GM21723 (cell line): ENCODE measurements around the gene MYPN.
"Not testable (repeated sequence)": the region's sequence is repeated elsewhere in the genome, so short reads cannot be mapped to it uniquely, and the experiment has no call there.

ENCODE experiments used
- ATAC-seq: cut with Tn5 transposase; IDR thresholded peaks from one replicate; pipeline ENCODE4 v1.9.1; 2021; ENCODE audit warnings: mild to moderate bottlenecking, moderate library complexity; ENCODE audit not compliant: unreplicated experiment

Gene MYPN

DNA sequence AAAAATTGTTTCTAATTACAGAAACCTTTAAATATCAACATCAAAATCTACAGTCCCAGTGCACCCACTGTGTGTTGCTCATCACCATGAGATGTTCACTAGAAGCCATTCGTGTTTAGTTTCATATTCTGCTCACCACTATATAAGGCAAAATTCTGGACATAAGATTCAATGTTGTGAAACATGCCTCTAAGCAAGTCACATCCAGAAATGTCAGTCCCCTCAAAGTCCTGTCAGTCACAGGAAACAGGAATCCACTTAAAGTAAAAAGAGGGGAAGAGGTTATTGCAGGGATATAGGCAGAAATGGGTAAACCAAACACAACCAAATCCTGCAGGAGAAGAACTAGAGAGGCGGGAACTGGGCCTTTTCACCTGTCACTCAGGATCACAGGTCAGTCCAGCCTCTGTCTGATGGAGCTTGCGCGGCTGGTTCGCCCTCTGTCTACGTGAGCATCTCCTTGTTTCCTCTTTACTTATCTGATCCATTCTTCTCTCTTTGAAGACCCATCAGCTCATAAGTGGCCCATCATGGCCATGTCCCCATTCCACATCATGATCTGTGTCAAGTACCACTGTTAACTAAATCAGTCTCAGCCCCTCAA lies 58.4 kb downstream of the MYPN start:
- ATAC-seq: no peak

DNA sequence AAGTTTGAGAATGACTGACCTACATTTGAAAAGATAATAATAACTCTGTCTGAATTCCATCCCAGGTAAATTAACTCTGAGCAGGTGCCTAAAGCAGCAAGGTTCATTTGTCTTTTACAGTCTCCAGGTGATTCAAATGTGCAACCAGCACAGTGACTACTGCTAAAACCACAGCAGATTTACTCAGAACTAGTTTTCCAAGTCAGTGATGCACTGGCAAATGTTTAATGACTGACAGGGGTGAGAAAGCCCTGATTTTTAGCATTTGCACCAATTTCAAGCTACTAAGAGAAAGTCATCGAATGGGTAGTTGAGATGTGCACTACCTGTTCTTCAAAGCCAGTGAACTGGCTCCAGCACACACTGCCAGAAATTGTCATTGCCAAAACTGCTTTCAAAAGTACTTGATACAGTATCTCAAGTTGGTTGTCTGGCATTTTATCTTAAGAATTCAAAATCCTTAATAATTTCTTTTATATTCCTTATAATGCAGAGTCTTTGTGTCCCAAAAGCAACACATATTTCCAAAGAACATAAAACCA lies 62.3 kb downstream of the MYPN start:
- ATAC-seq: no peak

DNA sequence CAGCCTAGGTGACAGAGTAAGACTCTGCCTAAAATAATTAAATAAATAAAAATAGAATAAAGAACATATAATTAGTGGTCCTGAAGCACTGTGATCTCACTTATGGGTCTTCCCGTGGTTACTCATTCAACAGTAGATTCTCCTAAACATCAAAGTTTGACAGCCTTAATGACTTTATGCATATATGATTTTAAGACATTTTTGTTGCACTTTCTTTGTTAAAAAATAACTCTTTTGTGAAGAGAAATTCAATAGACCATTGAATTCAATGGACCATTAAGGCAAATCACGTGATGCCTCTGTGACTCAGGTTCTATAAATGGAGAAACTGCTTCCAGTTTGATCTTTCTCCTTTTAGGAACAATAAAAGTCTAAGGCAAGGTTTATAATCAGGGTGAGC lies 63.0 kb downstream of the MYPN start:
- ATAC-seq: no peak

DNA sequence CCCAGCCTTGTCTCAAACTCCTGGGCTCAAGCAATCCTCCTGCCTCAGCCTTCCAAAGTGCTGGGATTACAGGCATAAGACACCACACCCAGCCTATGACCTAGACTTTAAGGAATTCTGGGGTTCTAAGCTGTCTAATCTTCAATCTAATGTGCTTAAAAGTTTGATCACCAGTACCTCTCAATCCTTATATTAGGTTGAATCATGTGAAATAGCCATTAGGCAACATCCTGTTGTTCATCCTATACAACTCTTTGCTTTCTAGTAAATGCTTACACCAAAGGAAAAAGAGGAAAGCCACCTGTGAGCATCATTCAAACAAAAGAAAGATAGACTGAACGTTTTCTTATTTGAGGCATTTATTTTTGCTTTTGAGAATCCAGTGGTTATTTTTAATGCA lies 66.7 kb downstream of the MYPN start:
- no peak for ATAC-seq

DNA sequence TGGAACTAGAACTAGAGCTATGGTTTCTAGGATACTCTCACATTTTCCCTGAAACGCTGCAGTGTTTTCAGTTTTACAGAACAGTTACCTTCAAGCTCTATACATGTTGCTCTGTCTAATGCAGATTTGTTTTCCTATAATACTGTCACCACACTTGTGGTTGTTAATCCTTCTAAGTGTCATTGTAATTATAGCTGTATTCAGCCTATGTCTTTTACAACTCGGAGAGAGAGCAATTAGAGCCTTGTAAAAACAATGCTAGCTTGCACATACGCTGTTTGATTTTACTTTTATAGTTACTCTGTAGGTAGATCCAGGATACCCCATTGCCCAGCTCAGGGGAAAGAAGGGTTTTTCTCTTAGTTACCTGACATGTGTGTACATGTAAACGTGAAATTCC lies 67.5 kb downstream of the MYPN start:
- ATAC-seq: no peak

DNA sequence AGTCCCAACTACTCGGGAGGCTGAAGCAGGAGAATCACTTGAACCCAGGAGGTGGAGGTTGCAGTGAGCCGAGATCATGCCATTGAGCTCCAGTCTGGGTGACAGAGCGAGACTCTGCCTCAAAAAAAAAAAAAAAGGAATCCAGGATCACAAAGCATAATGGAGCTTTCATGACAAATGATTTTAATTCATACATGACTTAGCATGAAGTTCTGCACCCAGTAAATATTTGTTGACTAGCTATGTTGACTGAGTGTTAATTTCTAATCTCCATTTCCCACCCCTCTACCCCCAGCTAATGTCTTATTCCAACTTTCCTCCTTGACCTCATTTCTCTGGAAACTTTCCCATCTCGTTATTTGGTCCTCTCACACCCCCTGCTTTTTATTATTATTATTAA lies 69.3 kb downstream of the MYPN start:
- ATAC-seq: no peak

DNA sequence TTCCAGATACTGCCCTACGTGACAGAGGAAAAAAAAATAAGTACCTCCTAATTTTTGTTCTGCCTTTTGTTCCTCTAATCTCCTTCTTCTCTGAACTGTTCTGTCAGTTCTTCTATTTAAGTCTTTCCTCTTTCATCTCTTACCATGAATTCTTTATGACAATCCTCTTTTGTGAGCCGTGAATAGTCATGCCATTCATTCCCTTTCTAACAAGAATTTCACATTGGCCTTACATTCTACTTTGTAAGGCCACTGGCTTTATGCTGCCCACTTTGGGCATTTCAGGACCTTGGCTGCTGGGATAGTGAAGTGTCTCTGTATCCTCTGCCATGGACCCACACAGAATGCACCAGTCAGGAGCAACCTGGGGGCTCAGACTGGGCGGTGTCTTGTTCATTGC lies 69.7 kb downstream of the MYPN start:
- ATAC-seq: no peak

DNA sequence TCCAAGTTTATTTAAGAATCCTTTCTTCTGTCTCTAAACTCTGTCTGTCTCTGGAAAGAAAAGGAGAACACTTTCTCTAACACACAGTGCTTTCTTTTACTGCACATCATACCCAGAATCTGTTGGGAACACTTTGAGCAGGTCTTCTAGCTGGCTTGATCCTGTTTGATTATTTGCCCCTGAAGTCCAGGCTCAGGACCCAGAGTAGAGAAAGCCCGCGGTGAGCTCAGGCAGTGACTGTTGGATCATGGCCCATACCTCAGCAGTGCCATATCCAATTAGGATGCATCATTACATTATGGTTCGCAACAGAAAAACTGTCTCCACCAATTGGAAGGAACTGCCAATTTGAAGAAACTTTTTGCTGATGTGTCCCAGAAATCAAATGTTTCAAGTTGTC lies 71.2 kb downstream of the MYPN start:
- ATAC-seq: no peak

DNA sequence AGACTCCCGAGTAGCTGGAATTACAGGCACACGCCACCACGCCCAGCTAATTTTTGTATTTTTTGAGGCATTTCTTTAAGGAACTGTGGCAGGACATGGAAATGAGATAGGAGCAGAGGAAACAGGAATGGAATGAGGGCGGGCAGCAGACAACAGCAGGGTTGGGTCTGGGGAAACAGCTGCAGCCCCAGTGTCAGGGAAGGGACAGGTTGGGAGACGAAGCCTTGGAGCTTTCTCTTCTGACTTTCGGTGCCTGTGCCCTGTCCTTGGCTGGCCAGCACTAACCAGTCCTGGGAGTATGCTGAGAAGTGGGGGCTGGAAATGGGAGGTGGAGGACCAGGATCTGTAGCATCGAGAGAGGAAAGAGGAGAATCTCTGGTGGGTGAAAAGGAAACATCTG lies 75.3 kb downstream of the MYPN start:
- no peak for ATAC-seq

DNA sequence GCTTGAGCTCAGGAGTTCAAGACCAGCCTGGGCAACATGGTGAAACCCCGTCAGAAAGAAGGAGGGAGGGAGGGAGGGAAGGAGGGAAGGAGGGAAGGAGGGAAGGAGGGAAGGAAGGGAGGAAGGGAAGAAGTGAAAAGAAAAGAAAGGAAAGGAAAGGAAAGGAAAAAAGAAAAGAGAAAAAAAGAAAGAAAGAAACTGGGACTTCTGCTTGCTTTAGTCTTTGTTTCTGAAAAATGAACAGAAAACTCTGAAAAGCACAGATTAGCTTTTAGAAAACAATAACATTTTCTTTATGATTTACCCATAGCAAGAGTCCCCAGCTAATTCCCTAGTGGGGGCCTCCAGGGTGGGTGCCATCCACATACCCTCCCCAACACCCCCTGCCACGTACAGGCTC lies 75.8 kb downstream of the MYPN start:
- no peak for ATAC-seq

DNA sequence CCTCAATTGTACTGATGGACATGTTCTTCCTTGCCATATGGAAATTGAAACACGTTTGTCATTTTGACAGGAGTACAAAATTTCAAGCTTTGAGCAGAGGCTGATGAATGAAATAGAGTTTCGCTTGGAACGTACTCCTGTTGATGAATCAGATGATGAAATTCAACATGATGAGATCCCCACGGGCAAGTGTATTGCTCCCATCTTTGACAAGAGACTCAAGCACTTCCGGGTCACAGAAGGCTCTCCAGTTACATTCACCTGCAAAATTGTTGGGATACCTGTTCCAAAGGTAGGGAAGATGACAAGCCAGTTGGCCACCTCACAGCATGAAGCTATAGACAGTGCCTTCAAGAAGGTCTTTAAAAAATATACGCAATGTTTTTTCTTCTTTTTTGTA lies 79.5 kb downstream of the MYPN start:
- no peak for ATAC-seq

DNA sequence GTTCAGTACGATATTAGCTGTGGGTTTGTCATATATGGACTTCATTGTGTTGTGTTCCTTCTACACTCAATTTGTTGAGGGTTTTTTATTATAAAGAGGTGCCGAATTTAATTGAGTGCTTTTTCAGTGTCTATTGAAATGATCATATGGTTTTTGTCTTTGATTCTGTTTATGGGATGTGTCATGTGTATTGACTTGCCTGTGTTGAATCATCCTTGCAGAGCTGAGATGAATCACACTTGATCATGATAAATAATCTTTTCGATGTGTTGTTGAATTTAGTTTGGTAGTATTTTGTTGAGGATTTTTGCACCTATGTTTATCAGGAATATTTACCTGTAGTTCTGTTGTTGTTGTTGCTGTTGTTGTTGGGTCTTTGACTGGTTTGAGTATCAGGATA lies 82.8 kb downstream of the MYPN start:
- no peak for ATAC-seq

DNA sequence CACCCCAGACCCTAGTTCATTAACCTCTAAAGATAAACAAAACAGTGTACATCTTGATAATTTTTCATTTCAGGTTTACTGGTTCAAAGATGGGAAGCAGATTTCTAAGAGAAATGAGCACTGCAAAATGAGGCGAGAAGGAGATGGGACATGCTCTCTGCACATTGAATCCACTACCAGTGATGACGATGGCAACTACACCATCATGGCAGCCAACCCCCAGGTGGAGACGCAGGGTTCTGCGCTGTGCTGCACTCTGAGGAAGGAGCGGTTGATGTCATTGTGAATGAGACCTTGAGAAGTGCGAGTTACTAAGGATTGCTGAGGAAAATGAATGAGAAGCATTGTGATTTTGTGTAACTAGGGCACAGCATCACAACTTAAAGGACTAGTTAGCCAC lies 85.0 kb downstream of the MYPN start:
- ATAC-seq: no peak

DNA sequence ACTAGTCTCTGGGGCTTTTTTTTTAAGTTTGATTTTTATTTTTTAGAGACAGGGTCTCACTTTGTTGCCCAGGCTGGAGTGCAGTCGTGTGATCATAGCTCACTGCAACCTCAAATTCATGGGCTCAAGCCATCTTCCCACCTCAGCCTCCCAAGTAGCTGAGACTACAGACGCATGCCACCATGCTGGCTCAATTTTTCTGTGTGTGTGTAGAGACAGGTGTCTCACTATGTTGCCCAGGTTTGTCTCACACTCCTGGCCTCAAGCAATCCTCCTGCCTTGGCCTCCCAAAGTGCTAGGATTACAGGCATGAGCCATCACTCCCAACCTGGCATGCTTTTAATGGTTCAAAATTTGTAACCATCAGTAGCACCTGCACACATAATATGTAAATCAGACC lies 86.5 kb downstream of the MYPN start:
- ATAC-seq: not testable (repeated sequence)

DNA sequence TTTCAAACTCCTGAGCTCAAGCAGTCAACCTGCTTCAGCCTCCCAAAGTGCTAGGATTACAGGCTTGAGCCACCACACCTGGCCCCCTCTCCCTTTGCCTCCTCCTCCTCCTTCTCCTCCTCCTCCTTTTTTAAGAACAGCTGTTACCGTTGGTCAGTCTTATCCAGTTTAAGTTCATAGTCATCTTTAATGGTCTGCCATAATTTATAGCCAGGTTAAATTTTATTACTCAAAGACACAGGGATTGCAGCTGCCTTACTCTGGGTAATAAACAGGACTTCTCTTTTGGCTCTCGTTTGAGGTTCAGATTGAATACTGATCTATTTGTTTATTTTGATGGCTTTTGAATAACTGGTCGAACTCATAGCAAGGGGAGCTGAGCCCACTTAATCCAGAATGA lies 87.4 kb downstream of the MYPN start:
- no peak for ATAC-seq

DNA sequence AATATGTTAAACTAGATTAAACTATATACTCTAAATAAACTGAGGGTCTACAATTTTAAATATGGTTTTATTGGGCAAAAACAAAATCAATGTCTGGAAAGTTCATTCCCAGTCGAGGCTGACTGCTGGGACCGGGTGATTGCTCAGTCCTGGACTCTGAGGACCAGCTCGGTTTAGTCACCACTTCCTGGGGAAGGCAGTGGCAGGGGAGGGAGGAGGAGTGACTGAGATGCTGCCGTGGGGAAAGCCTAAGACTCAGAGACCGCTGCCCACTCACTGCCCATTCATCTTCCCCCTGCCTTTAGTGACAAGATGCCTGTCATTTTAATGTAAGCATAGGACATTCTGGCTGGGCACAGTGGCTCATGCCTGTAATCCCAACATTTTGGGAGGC lies 93.7 kb downstream of the MYPN start:
- ATAC-seq: no peak

DNA sequence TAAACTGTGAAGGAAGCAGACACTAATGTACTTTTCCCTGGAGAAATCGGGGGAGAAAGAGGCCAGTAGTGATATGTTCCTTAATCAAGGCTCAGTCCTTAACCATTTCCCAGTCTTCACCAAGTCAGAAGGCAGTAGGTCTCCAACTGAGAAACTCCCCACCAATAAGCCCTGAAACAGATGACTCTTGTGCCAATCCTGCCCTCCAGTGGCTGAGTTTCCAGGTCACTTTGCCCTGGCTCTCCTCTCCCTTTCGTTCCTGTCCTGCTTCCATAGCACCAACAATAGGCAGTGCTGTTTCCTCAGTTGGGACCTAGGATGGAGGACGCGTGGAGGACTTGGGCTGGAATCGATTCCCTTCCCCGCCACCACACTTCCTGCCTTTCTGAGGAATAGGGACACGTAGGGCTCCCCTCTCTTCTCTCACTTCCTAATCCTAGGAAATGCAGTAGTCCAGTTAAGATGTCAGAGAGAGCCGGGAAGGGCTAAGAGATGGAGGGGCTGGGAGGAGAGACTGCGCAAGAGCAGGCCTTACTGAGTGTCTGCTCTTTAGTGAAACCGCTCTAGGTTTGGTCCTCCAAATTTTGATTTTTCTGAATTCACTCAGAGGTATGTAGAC lies 99.2 kb downstream of the MYPN start:
- ATAC-seq: no peak

DNA sequence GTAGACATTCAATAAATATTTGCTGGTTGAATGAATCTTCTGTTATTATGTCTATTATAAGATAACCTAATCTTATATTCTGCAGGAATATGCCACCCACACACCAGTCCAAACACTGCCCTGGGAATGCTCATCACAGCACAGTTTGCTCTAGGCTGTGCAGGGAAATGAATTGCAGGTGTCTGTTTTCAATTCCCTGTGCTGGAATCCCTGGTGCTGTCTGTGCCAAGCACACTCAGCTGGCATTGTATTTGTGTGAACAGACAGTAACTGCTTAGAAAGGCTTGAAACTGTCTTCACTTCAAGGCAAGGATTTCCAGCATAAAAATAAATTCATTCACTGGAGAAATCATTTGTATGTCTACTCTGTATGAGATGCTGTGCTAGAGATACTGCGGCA lies 102.4 kb downstream of the MYPN start:
- no peak for ATAC-seq

DNA sequence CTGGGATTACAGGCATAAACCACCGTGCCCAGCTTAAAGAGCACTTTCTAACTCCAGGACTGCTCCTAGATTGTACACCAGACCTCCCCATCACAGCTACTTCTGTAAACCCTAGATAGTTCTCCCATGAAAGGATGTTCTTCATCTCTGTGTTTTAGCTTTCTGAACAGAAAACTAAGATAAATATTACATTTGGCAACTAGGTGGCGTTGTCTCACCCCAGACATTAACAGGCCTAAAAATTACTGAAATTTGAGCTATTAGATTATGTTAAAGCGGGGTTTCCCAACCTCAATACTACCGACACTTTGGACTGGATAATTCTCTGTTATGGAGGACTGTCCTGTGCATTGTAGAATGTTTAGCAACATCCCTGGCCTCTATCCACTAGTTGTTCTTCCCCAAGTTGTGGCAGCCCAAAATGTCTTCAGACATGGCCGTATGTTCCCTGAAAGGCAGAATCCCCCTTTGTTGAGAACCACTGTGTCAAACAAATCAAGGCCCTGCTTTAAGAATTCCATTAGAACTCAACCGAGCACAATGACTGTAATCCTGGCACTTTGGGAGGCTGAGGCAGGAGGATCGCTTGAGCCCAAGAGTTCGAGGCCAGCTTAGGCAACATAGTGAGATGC lies 103.5 kb downstream of the MYPN start:
- ATAC-seq: no peak

DNA sequence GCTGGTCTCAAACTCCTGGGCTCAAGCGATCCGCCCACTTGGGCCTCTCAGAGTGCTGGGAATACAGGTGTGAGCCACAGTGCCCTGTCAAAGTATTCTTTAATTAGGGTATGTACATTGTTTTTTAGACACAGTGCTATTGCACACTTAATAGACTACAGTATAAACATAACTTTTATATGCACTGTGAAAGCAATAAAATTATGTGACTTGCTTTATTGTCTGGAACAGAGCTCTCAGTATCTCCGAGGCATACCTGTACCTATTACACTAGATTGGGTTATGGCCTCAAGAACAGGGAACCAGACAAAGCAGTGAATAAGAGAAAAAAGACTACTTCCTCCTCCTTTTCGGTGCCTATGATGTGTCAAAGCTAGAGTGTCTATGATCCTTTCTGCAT lies 109.5 kb downstream of the MYPN start:
- ATAC-seq: no peak

DNA sequence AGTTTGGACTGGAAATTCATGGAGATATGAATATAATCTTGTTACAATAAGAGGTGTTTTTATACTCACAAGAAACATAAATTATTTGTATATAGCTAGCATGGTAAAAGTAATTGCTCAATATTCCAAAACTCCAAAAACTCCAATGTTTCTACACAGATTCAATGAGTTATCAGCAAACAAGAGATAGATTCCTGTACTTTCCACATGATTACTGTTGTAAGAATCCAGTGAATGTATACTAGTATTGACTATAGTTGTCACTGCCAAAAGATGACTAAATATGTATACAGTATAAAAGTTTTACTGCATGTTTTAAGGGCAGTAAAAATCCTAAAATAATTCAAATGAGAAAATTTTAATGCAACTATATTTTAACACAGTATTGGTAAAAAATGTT lies 111.9 kb downstream of the MYPN start:
- no peak for ATAC-seq

DNA sequence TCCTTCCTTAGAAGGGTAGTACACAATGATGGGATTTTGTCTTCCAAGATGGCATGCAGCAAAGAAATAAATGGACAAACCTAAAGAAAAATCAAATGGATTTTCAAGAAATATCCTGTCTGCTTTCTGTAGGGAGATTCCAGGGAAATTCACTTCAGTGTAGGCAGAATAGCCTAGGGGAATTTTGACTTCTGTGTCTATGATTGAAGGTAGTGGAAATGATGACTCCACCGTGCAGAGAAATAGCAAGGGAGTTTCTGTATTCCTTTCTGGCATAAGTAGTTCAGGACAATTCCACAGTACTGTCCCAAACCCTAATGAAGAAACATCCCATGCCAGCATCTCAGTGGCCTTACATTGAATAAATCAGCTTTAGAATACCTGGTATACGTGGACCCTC lies 113.1 kb downstream of the MYPN start:
- ATAC-seq: no peak
